ENCODE data around the gene SERPINB7.
"Not testable (repeated sequence)": the region's sequence is repeated elsewhere in the genome, so short reads cannot be mapped to it uniquely, and the experiment has no call there.

The SERPINB7 gene, protein sequence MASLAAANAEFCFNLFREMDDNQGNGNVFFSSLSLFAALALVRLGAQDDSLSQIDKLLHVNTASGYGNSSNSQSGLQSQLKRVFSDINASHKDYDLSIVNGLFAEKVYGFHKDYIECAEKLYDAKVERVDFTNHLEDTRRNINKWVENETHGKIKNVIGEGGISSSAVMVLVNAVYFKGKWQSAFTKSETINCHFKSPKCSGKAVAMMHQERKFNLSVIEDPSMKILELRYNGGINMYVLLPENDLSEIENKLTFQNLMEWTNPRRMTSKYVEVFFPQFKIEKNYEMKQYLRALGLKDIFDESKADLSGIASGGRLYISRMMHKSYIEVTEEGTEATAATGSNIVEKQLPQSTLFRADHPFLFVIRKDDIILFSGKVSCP

GRCh38 chr18:63775166-63775730, at the start of gene SERPINB7:
Gene SERPINB7, plus strand, starts transcription at chr18:63775418. Its CDS starts 6,955 bp downstream, at chr18:63782373.
- DNase-seq (ENCODE audit: low read depth, low spot score): no peak

GRCh38 chr18:63725682-63726480, 49.3 kb upstream of the SERPINB7 start:
- DNase-seq (ENCODE audit: low read depth, low spot score): no peak

- DNase-seq (ENCODE audit: low read depth, low spot score): no peak
These were observed 44.4 kb upstream of the SERPINB7 start for GRCh38 chr18:63730773-63731172.

- DNase-seq (ENCODE audit: low read depth, low spot score): no peak
These were observed 44.0 kb upstream of the SERPINB7 start for GRCh38 chr18:63731215-63731614.

DNA sequence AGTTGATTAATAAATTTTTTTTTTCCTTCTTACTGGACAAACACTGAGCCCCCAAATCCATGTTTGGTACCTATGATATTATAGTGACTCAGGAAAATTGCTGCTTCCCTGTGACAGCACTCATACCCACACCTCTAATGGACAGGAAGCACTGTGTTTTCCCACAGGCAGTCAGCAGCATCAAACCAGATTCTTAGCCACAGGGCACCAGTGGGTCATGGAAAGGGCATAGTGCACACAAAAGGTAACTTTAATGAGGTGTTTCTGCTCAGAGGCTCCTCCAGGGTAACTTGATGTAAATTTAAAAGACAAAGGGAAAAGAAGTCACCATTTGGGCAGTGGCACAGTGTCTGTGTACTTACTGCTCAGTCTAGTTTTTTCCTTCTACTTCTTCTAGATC, 38.3 kb upstream of the SERPINB7 start:
- DNase-seq (ENCODE audit: low read depth, low spot score): no peak

GRCh38 chr18:63741769-63742168, 33.4 kb upstream of the SERPINB7 start:
- no peak for DNase-seq (ENCODE audit: low read depth, low spot score)

DNA sequence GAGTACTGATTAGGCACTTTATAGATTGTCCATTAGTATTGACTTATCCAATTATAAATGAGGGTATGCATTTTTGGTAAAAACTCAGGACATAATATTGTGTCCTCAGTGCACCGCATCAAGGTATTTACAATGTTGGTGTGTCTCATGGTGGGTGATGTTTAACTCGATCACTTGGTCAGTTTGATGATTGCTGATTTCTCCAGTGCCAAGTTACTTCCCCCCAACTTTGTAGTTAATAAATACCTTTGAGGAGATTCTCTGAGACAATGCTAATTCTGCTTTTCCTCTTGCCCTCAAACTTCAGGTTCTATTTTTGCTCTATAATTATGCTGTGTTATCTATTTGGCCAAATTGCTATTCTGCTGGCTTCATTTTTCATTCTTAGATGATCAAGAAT, 28.2 kb upstream of the SERPINB7 start:
- DNase-seq (ENCODE audit: low read depth, low spot score): no peak

DNA sequence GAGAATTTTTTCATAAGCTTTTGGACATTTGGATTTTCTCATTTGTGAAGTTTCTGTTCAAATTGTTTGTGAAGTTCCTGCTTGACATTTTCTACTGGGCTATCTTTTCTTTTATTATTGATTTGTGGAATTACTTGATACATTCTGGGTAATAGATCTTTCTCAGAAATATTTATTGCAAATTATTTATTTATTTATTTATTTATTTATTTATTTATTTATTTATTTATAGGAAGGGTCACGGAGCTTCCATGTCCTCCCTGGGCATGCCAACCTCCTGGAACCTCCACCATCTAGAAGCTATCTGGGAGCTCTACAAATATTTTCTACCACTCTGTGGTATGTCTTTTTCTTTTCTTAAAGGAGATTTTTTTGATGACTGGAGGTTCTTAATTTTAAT, 25.7 kb upstream of the SERPINB7 start:
- no peak for DNase-seq (ENCODE audit: low read depth, low spot score)

DNA sequence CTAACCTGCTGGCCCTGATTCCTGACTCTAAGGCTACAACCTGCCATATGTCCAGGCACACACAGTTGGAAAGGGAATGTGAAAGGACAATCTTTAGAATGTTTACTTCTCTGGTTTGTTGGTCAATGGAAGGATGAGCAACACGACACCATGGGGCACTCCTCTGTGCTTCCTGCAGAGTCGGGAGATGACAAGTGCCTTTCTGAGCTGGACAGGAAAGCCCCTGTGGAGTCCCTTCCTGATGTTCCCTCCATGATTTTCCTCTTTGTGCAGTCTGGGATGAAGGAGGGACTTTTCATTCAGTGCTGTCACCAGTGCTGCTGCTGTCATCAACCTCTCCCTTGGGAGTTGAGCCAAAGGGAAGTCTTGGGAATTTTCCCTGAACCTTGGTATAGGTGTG, 22.6 kb upstream of the SERPINB7 start:
- DNase-seq (ENCODE audit: low read depth, low spot score): no peak

GRCh38 chr18:63753676-63754075, 21.5 kb upstream of the SERPINB7 start:
- DNase-seq (ENCODE audit: low read depth, low spot score): no peak

- DNase-seq (ENCODE audit: low read depth, low spot score): no peak
These were observed 17.7 kb upstream of the SERPINB7 start for GRCh38 chr18:63757541-63757940.

- no peak for DNase-seq (ENCODE audit: low read depth, low spot score)
These were observed 16.5 kb upstream of the SERPINB7 start for GRCh38 chr18:63758615-63759240.

DNA sequence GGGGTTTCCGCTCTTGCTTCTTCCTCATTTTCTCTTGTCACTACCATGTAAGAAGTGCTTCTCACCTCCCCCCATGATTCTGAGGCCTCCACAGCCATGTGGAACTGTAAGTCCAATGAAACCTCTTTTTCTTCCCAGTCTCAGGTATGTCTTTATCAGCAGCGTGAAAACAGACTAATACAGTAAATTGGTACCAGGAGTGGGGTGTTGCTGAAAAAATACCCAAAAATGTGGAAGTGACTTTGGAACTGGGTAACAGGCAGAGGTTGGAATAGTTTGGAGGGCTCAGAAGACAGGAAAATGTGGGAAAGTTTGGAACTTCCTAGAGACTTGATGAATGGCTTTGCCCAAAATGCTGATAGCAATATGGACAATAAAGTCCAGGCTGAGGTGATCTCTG, 15.4 kb upstream of the SERPINB7 start:
- not testable (repeated sequence) for DNase-seq (ENCODE audit: low read depth, low spot score)

GRCh38 chr18:63762518-63762917, 12.7 kb upstream of the SERPINB7 start:
- DNase-seq (ENCODE audit: low read depth, low spot score): no peak

GRCh38 chr18:63763831-63764600, 11.2 kb upstream of the SERPINB7 start:
- no peak for DNase-seq (ENCODE audit: low read depth, low spot score)

DNA sequence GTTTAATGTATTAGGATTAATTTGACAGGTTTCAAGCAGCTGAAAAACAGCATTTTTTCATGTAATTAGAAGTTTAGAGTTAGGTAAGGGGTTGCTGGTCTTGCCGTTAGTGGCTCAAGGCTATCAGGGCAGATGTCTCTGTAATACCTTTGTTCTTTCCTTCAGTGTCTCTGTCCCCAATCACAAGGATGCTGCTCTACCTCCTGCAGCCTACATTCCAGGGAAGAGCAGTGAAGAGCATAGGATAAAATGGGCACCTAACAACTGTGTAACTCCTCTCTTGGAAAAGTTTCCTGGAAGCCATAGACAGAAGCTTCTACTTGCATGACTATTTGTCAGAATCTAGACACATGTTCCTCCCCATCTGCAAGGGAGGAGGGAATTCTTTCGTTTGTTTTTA, 9.4 kb upstream of the SERPINB7 start:
- no peak for DNase-seq (ENCODE audit: low read depth, low spot score)

DNA sequence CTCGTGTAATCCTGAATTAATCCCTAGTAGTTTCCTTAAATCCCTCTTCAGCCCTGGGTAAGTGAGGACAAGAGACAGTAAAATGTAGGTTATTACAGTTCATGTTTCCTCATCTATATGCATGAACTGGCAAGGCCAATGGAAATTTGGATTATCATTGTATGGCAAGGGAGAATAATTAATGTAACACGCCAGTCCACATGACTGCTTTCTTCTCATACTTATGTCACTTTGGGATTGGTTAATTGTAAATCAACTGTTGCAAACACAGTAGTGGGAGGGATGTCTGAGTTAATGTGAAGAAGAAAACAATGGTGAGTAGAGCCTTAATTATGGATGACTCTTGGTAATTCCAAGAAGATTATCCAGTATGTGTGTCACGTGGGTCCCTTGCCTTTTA, 1.7 kb upstream of the SERPINB7 start:
- DNase-seq (ENCODE audit: low read depth, low spot score): no peak

DNA sequence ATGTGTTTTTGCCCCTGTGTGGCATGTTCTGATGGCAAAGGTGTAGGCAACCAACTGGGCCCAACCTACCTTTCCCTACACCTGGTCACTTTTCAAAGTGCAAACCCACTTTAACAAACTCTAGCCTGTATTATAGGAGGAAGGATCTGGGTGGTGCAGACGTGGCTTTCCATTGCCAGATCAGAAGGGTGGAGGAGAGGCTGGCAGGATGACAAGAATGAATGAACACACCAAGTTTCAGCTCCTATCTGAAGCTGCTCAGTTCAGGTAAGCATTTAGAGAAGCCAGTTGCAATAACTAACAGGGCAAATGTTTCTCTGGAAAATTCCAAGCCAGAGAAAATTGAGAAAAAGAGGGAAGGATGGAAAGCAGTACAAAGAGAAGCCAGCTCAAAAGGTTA, 707 bp upstream of the SERPINB7 start:
- no peak for DNase-seq (ENCODE audit: low read depth, low spot score)

DNA sequence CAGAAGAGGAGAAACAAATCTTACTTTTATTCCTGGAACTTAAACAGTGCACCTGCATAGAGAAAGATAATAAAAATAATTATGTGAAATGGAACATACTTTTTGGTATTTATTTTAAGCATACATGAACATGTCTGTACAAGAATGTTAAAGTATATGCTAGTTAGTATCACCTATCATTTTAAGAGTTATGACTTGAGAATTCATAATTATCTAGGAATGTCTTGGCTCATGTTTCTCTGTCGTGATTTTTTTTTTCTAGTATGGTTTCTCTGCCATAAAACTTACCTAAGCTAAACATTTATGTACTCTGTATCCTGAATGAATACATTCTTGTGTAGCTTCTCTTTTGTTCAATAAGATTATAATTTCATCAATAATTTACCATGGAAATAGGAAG, 4.2 kb downstream of the SERPINB7 start:
- DNase-seq (ENCODE audit: low read depth, low spot score): no peak

- DNase-seq (ENCODE audit: low read depth, low spot score): no peak
These were observed 8.2 kb downstream of the SERPINB7 start for GRCh38 chr18:63783394-63783793.

DNA sequence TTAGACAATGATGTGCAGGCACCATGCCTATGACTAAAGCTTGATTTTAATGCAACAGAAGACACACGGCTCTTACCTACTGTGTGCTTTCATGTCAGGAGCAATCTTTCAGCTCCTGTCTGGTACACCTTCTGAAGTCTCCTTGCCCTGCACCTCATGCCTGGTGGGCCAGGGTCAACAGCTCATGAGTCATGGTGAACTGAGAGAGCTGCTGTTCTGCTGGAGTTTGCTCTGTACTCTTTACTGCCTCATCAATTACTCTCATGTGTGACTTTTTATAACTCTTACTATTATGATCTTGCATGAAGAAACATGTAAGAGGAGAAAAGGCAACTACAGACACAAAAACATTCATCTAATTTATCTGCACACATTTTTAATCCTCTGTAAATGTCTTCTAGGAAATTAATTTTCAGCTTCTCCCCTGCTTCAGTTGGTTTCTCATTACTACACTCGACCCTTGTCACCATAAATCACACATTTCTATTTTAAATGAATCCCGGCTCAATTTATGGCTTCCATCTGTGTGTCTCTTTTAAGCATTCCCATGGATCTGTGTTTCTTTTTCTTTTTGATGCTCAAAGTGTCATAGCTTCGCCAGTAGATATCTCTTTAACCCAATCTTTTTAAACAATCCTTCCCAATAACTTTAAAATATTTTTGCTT, 9.7 kb downstream of the SERPINB7 start:
- no peak for DNase-seq (ENCODE audit: low read depth, low spot score)
